Upper lobe of right lung (tissue), 1 donor: ENCODE measurements around the gene PUM2. TPM values are rescaled to one million over a fixed set of nuclear protein-coding genes. Genes with fewer than 3 reads are reported as not detected.

Experiments
- ATAC-seq: fragments of 200-7000 bp; cut with Tn5 transposase; one replicate; pipeline ENCODE4 v1.9.1; 2020; ENCODE audit warnings: mild to moderate bottlenecking, moderate library complexity
- DNase-seq: peaks from one replicate; pipeline ENCODE4 v3.0.0-alpha.2; 2020
- H3K27ac ChIP-seq: fragments of 200-600 bp; one replicate; pipeline ENCODE4 v1.8.0; 2022
- H3K27me3 ChIP-seq: fragments of 200-600 bp; one replicate; pipeline ENCODE4 v1.8.0; 2022; ENCODE audit warnings: mild to moderate bottlenecking
- H3K36me3 ChIP-seq: fragments of 200-600 bp; one replicate; pipeline ENCODE4 v1.8.0; 2022
- H3K4me1 ChIP-seq: fragments of 200-600 bp; one replicate; pipeline ENCODE4 v1.8.0; 2022
- H3K4me3 ChIP-seq: fragments of 200-600 bp; one replicate; pipeline ENCODE4 v1.8.0; 2022; ENCODE audit warnings: mild to moderate bottlenecking
- H3K9me3 ChIP-seq: fragments of 200-600 bp; one replicate; pipeline ENCODE4 v1.8.0; 2022
- CTCF ChIP-seq: fragments of 200-600 bp; IDR thresholded peaks from one replicate; pipeline ENCODE4 v1.8.0; 2022; ENCODE audit warnings: antibody characterized with exemption
- intact Hi-C: fragments of 100-400 bp; cut with DNase I; formaldehyde crosslinking; loops from one replicate; pipeline ENCODE4 v1.11.0; 2022
- total RNA-seq: library from RNA; stranded (reverse); fragmentation: NEBNext Ultra II Directional; extraction: Animal tissue kit (Norgen Biotek cat#: 25700); gene quantifications from one replicate; pipeline ENCODE4 v1.2.1, GENCODE V29; 2021
- donor health status: DM: no; HTN: yes; CAD: no; lungs with severe emphysema.

Gene PUM2
- total RNA-seq, 1 donor from 2014 or later, result 116 TPM

GRCh38 chr2:20357638-20358389 lies 7.2 kb upstream of the PUM2 start:
- no peaks in the 10 kb centered on the region for H3K9me3 ChIP-seq
- no peak overlapping the region for H3K27ac ChIP-seq
- peaks cover 4% of the 10 kb centered on the region for H3K4me1 ChIP-seq
- DNase-seq, result no peak
- H3K4me3 ChIP-seq, result no peak overlapping the region
- H3K36me3 ChIP-seq, result no peaks in the 10 kb centered on the region
- intact Hi-C loops, result no loop called here
- TF ChIP-seq CTCF, result no peak
- no peak for ATAC-seq
- H3K27me3 ChIP-seq, result no peaks in the 10 kb centered on the region

- intact Hi-C loops, result no loop called here
Observed at GRCh38 chr2:20356042-20356441, 5.4 kb upstream of the PUM2 start.

GRCh38 chr2:20355131-20355530 lies 4.5 kb upstream of the PUM2 start:
- TF ChIP-seq CTCF, result no peak
- intact Hi-C loops, result no loop called here
- ATAC-seq, result no peak

More at GRCh38 chr2:20356042-20356441, 5.4 kb upstream of the PUM2 start:
- Histone ChIP-seq H3K9me3 (no peaks in the 10 kb centered on the region), H3K4me3 (no peak overlapping the region), H3K4me1 (peaks cover 12% of the 10 kb centered on the region), H3K27ac (no peak overlapping the region), H3K36me3 (no peaks in the 10 kb centered on the region), H3K27me3 (no peaks in the 10 kb centered on the region)
- no peak for TF ChIP-seq CTCF
- DNase-seq (no peak), ATAC-seq (no peak)

GRCh38 chr2:20353241-20353992 lies 2.8 kb upstream of the PUM2 start:
- Histone ChIP-seq H3K9me3 (no peaks in the 10 kb centered on the region), H3K36me3 (no peaks in the 10 kb centered on the region), H3K4me1 (peaks cover 17% of the 10 kb centered on the region), H3K4me3 (no peak overlapping the region), H3K27ac (no peak overlapping the region), H3K27me3 (no peaks in the 10 kb centered on the region)
- ATAC-seq, result no peak
- DNase-seq, result no peak
- intact Hi-C loops, result no loop called here
- TF ChIP-seq CTCF, result no peak

More at GRCh38 chr2:20355131-20355530, 4.5 kb upstream of the PUM2 start:
- peaks cover 9% of the 10 kb centered on the region for H3K4me1 ChIP-seq
- no peaks in the 10 kb centered on the region for H3K27me3 ChIP-seq
- no peaks in the 10 kb centered on the region for H3K9me3 ChIP-seq
- no peak overlapping the region for H3K27ac ChIP-seq
- H3K4me3 ChIP-seq, result no peak overlapping the region
- no peak for DNase-seq
- H3K36me3 ChIP-seq, result no peaks in the 10 kb centered on the region

GRCh38 chr2:20352581-20353216 lies 2.1 kb upstream of the PUM2 start:
- ATAC-seq (no peak), DNase-seq (no peak)
- H3K4me3 ChIP-seq, result no peak overlapping the region
- intact Hi-C loops, result no loop called here
- no peaks in the 10 kb centered on the region for H3K27me3 ChIP-seq
- peaks cover 23% of the 10 kb centered on the region for H3K4me1 ChIP-seq
- no peaks in the 10 kb centered on the region for H3K9me3 ChIP-seq
- H3K27ac ChIP-seq, result peak overlapping the region; percentile 95
- no peaks in the 10 kb centered on the region for H3K36me3 ChIP-seq
- TF ChIP-seq CTCF, result no peak
